ENCODE data around the gene ANKRD42. TPM values are rescaled to one million over a fixed set of nuclear protein-coding genes. Genes with fewer than 3 reads are reported as not detected.

The ANKRD42 gene
- total RNA-seq, 1 donor: 10.5 TPM

DNA sequence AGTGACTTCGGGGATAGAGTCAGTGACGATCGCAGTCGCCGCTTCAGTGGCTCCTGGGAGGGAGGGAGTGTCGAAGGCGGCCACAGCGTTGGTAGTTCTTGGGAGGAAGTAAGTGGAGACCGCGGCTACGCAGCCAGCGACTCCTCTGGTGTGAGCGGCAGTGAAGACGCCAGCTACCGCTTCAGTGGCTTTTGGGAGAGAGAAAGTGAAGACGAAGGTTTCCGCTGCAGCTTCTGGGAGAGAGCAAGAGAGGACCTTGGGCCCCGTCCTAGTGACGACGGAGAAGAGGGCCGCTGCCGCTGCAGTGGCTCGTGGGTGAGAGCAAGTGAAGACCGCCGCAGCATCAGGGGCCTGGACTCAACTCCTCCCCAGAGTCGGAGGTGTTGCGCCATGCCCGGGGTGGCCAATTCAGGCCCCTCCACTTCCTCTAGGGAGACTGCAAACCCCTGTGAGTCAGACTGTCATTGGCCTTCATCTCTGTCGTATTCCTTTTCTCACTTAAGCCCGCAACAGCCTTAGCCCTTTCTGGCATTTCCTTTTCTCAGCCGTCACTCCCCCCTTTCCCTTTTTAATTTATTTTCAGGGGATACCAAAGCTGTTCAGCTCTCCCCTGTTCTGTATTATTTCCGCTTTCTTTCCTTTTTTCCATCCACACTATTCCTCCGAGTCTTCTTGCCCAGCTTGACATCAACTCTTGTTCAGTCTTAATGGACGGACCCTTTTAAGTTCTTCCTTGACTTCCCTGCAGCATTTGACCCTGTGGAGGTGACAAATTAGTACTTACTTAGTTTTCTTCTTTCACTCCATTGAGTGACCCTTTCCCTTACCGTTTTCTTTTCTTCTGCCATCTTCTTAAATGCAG lies 1.0 kb downstream of the ANKRD42 start:
- Histone ChIP-seq H3K9me3 (ENCODE audit: low read depth, low read length) (no peaks in the 10 kb centered on the region), H3K4me3 (ENCODE audit: insufficient read depth, low read length) (peak overlapping the region; percentile 84), H3K4me2 (ENCODE audit: insufficient read depth, low read length) (peak overlapping the region; percentile 98), H4K20me1 (ENCODE audit: insufficient read depth, low read length) (no peaks in the 10 kb centered on the region), H2AFZ (ENCODE audit: low read length) (peak overlapping the region; percentile 92), H3K79me2 (ENCODE audit: insufficient read depth, low read length) (peaks cover 54% of the 10 kb centered on the region), H3K4me1 (ENCODE audit: insufficient read depth, low read length) (peaks cover 33% of the 10 kb centered on the region), H3K36me3 (ENCODE audit: insufficient read depth, low read length) (peaks cover 31% of the 10 kb centered on the region), H3K27ac (ENCODE audit: low read depth, low read length) (peak overlapping the region; percentile 96), H3K27me3 (ENCODE audit: insufficient read depth, low read length) (no peaks in the 10 kb centered on the region)
- TF ChIP-seq CTCF (IDR thresholded peaks at IDR 0.05; ENCODE audit: extremely low read depth, low read depth, low read length): no peak
- peak; percentile 71 for DNase-seq (ENCODE audit: insufficient read length, low spot score, missing footprints)

- Histone ChIP-seq H3K79me2 (ENCODE audit: insufficient read depth, low read length) (peaks cover 54% of the 10 kb centered on the region), H3K9me3 (ENCODE audit: low read depth, low read length) (no peaks in the 10 kb centered on the region), H3K27ac (ENCODE audit: low read depth, low read length) (peak overlapping the region; percentile 96), H3K4me2 (ENCODE audit: insufficient read depth, low read length) (peak overlapping the region; percentile 98), H3K4me1 (ENCODE audit: insufficient read depth, low read length) (peaks cover 33% of the 10 kb centered on the region), H4K20me1 (ENCODE audit: insufficient read depth, low read length) (no peaks in the 10 kb centered on the region), H3K27me3 (ENCODE audit: insufficient read depth, low read length) (no peaks in the 10 kb centered on the region), H2AFZ (ENCODE audit: low read length) (peak overlapping the region; percentile 92), H3K36me3 (ENCODE audit: insufficient read depth, low read length) (peaks cover 31% of the 10 kb centered on the region), H3K4me3 (ENCODE audit: insufficient read depth, low read length) (peak overlapping the region; percentile 84)
- DNase-seq (ENCODE audit: insufficient read length, low spot score, missing footprints): no peak
- no peak for TF ChIP-seq CTCF (IDR thresholded peaks at IDR 0.05; ENCODE audit: extremely low read depth, low read depth, low read length)
These were observed 1.6 kb downstream of the ANKRD42 start for GRCh38 chr11:83195143-83195466.

- H3K4me2 ChIP-seq (ENCODE audit: insufficient read depth, low read length): peak overlapping the region; percentile 98
- no peak for TF ChIP-seq CTCF (IDR thresholded peaks at IDR 0.05; ENCODE audit: extremely low read depth, low read depth, low read length)
- peak overlapping the region; percentile 96 for H3K27ac ChIP-seq (ENCODE audit: low read depth, low read length)
- H3K4me1 ChIP-seq (ENCODE audit: insufficient read depth, low read length): peaks cover 33% of the 10 kb centered on the region
- no peak for DNase-seq (ENCODE audit: insufficient read length, low spot score, missing footprints)
- H3K36me3 ChIP-seq (ENCODE audit: insufficient read depth, low read length): peaks cover 29% of the 10 kb centered on the region
- peak overlapping the region; percentile 84 for H3K4me3 ChIP-seq (ENCODE audit: insufficient read depth, low read length)
- no peaks in the 10 kb centered on the region for H3K27me3 ChIP-seq (ENCODE audit: insufficient read depth, low read length)
- peaks cover 54% of the 10 kb centered on the region for H3K79me2 ChIP-seq (ENCODE audit: insufficient read depth, low read length)
- H3K9me3 ChIP-seq (ENCODE audit: low read depth, low read length): no peaks in the 10 kb centered on the region
- H2AFZ ChIP-seq (ENCODE audit: low read length): no peak overlapping the region
- H4K20me1 ChIP-seq (ENCODE audit: insufficient read depth, low read length): no peaks in the 10 kb centered on the region
These were observed 2.1 kb downstream of the ANKRD42 start for GRCh38 chr11:83195649-83196048.

DNA sequence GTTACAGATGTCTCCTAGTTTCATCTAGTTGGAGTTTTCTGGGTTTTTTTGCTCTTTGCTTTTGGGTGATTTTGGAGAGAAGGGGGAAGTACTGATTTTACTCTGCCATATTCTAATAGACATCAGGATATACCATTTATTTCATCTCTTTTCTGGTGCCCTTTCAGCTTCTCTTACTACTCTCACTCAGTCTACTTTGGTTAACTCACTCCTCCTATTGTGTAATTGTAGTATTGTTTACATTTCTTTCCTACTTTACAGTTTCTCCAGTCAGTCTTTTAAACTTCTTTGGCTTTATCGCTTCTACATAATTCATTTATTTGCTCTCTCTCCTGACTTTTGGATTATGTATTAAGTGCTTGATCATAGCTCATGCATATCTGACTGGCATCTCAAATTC lies 6.5 kb downstream of the ANKRD42 start:
- Histone ChIP-seq H3K36me3 (ENCODE audit: insufficient read depth, low read length) (peaks cover 17% of the 10 kb centered on the region), H3K9me3 (ENCODE audit: low read depth, low read length) (no peaks in the 10 kb centered on the region), H3K27ac (ENCODE audit: low read depth, low read length) (no peak overlapping the region), H4K20me1 (ENCODE audit: insufficient read depth, low read length) (no peaks in the 10 kb centered on the region), H3K4me3 (ENCODE audit: insufficient read depth, low read length) (no peak overlapping the region), H3K27me3 (ENCODE audit: insufficient read depth, low read length) (no peaks in the 10 kb centered on the region), H2AFZ (ENCODE audit: low read length) (no peak overlapping the region), H3K79me2 (ENCODE audit: insufficient read depth, low read length) (peaks cover 31% of the 10 kb centered on the region), H3K4me2 (ENCODE audit: insufficient read depth, low read length) (no peak overlapping the region), H3K4me1 (ENCODE audit: insufficient read depth, low read length) (peaks cover 18% of the 10 kb centered on the region)
- no peak for TF ChIP-seq CTCF (IDR thresholded peaks at IDR 0.05; ENCODE audit: extremely low read depth, low read depth, low read length)
- no peak for DNase-seq (ENCODE audit: insufficient read length, low spot score, missing footprints)
